ENCODE results near the gene UROD.
"Not testable (repeated sequence)": the region's sequence is repeated elsewhere in the genome, so short reads cannot be mapped to it uniquely, and the experiment has no call there.

Gene UROD

DNA sequence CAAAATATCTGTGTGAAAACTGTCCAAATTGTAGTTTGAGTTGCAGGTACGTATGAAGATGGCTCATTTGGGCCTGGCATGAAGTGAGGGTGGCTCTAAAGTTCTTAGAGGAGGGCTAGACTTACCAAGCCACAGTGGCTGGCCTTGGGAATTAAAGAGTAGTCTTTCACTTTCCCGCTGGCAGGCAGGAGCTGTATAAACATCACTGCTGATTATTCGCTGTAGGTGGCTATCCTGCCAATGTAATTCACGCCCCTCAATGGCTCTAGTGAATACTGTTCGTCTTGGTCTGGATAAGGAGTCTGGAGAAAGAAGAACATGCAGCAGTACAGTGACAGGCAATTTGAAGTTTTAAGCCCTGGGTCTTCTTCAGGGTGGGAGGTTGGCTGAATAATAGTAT lies 31.0 kb downstream of the UROD start:
- no peak for DNase-seq

DNA sequence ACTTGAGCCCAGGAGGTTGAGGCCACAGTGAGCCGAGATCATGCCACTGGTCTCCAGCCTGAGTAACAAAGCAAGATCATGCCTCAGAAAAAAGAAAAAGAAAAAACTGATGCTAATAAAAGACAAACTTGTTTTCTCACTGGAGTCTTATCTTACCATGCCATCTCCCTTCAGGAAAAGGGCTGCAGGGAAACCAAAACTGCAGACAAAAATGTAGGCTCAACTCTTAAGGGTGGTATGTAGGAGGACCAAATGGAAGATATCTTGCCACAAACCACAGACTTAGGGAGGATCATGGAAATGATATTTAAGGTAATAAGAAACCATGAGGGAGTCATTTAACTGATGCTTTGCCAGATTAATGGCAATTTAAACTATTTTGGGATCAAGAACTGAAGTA lies 32.9 kb downstream of the UROD start:
- DNase-seq, result no peak

DNA sequence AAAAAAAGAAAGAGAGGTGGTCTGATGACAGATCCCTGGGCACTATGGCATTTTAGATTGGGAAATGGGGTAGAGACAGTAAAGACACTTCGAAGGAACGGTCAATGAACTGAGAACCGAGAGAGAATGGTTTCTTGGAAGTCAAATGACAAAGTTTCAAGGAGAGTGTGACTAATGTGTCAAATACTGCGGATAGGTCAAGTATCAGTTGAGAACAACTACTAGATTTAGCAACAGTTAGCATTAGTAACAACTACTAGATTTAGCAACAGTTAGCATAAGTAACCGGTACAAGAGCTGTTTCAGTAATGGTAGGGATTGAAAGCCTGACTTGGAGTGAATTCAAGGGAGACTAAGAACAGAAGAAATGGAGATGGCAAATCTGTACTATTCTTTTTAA lies 35.0 kb downstream of the UROD start:
- DNase-seq, result no peak

DNA sequence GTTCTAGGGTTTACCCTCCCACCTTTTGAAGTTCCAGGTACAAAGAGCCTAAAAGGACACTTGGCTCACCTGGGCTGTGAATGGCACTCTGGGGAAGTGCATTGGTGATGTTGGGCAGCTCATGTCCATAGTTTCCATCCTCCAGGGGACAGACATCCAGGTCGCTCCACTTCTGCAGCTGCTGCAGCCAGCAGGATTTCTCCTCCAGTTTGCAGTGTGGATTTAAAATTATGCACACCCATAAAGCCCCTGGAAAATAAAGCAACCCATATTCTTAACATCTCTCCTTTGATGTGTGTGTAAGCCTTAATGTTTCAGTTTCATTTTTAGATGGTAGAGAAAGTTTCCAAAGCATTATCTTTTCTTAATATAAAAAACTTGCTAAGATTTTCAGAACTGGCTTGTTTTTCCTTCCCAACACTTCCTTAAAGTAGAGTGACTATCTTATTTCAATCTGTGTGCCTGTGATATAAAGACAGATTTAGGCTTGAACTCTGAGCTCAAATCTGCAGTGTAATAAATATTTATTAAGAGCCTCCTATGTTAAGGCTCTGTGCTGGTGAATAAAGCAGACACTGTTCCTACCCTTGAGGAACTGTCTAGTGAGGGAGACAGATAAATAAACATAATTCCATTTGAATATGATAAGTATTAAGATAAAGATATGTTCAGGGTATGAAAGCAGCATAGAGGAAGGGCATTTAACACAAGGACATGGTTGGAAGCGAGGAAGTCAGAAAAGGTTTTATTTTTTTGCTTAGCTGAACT lies 39.1 kb downstream of the UROD start:
- DNase-seq, result peak; percentile 7

DNA sequence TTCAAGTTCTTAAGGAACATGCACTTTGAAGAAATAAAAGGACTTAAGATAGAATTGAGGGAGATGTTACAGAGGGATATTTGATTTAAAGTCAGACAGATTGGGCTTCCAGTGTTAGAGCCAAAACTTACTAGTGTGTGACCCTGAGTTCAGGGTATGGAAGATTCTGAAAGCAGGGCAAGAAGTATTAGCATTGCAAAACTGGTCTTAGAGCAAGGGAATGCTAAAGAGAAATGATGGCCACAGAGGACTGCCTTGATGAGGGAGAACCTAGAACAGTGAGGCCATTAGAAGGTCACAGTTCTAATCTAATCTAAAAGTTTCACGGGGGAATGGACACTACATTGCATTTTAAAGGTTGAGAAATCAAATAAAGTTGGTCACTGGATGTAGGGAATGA lies 45.5 kb downstream of the UROD start:
- DNase-seq, result no peak

DNA sequence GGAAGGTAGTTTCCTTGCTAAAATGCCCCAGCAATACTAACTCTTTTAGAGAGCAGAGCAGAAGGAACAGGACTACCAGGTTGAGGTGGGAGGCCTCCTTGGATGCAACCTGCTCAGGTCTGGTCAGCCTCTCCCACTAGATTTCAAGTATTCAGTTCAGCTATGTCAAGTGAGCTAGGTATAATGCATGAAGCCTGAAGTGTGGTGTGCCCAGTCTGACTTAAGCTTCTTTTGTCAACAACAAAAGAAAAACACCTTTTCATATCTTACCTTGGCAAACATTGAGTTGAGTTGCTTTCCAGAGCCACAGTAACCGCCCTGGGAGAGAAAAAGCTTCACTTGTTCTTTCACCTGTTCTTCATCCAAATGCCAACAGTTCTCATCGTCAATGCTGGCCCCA lies 47.8 kb downstream of the UROD start:
- no peak for DNase-seq

DNA sequence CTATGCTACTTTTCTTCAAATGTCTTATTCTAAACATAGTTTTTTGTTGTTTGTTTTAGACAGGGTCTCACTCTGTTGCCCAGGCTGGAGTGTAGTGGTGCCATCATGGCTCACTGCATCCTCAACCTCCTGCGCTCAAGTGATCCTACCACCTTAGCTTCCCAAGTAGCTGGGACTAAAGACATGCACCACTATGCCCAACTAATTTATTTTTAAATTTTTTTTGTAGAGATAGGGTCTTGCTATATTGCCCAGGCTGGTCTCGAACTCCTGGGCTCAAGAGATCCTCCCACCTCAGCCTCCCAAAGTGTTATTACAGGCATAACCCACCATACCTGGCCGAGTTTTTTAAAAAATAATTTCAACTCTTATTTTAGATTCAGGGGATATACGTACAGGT lies 50.4 kb downstream of the UROD start:
- DNase-seq, result not testable (repeated sequence)

DNA sequence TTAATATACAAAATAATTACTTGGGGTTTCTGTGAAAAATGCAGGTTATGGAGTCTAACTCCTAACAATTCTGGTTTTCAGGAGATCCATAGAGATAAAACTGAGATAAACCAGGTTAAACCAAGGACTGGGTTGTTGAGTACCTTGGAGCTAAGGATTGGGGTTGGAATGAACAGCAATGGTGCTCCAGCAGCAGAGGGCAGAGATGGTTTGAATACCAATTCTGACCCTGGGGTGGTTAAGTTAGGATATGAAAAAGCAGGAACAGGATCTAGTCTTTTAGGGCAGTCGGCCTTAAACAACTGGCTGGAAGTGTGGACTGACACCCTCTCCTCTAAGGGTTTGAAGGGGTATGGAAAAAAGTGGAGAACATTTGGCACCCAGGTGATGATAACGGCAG lies 53.0 kb downstream of the UROD start:
- DNase-seq, result no peak
